Colonic mucosa (tissue), 4 donors: ENCODE data around the gene WFDC10B. TPM values are rescaled to one million over a fixed set of nuclear protein-coding genes. Genes with fewer than 3 reads are reported as not detected.
"Not testable (repeated sequence)": the region's sequence is repeated elsewhere in the genome, so short reads cannot be mapped to it uniquely, and the experiment has no call there.

Experiments
- DNase-seq: peaks from one replicate; pipeline ENCODE4 v3.0.0-alpha.2; 2020
- H3K27ac ChIP-seq: fragments of 200-600 bp; one replicate; pipeline ENCODE4 v1.8.0; 2021
- H3K27me3 ChIP-seq: fragments of 200-600 bp; one replicate; pipeline ENCODE4 v1.8.0; 2021
- H3K36me3 ChIP-seq: fragments of 200-600 bp; one replicate; pipeline ENCODE4 v1.8.0; 2021
- H3K4me1 ChIP-seq: fragments of 200-600 bp; one replicate; pipeline ENCODE4 v1.8.0; 2021; ENCODE audit warnings: mild to moderate bottlenecking
- H3K4me3 ChIP-seq: fragments of 200-600 bp; one replicate; pipeline ENCODE4 v1.8.0; 2021
- H3K9ac ChIP-seq, 2 donors: one replicate each; pipeline ENCODE4 v1.7.0; 2013; ENCODE audit warnings: control low read depth in 2 of 2, low read depth in 2 of 2, low read length in 2 of 2
- H3K9me3 ChIP-seq: fragments of 200-600 bp; one replicate; pipeline ENCODE4 v1.8.0; 2021
- CTCF ChIP-seq: fragments of 200-600 bp; IDR thresholded peaks from one replicate; pipeline ENCODE4 v1.8.0; 2022; ENCODE audit warnings: antibody characterized with exemption, mild to moderate bottlenecking
- intact Hi-C: fragments of 100-400 bp; cut with DNase I; formaldehyde crosslinking; loops from one replicate; pipeline ENCODE4 v1.14.1; 2022
- total RNA-seq, 2 donors: library from RNA; stranded (reverse); fragmentation: NEBNext Ultra II Directional in 1 of 2; extraction: Animal tissue kit (Norgen Biotek cat#: 25700) in 1 of 2; gene quantifications; one replicate each; pipeline ENCODE4 v1.2.1, GENCODE V29; 2021
- donor health status: healthy.
- donor health status: DM: no; HTN: no; CAD: no.
- donor health status: DM: no; HTN: no; CAD: no.

The WFDC10B gene
- total RNA-seq, 2 donors from 2014 or later: not detected

GRCh38 chr20:45735988-45736387 is 31.2 kb upstream of the WFDC10B start:
- no peak overlapping the region for H3K4me3 ChIP-seq
- H3K9me3 ChIP-seq: no peaks in the 10 kb centered on the region
- intact Hi-C loops: no loop called here
- no peaks in the 10 kb centered on the region for H3K36me3 ChIP-seq
- no peak for TF ChIP-seq CTCF
- no peaks in the 10 kb centered on the region for H3K27me3 ChIP-seq
- DNase-seq: no peak
- H3K27ac ChIP-seq: no peak overlapping the region
- no peak overlapping the region for H3K9ac ChIP-seq
- no peaks in the 10 kb centered on the region for H3K4me1 ChIP-seq

- DNase-seq: no peak
- Histone ChIP-seq H3K36me3 (no peaks in the 10 kb centered on the region), H3K27me3 (no peaks in the 10 kb centered on the region), H3K4me1 (no peaks in the 10 kb centered on the region), H3K4me3 (no peak overlapping the region), H3K9ac (no peak overlapping the region), H3K27ac (no peak overlapping the region), H3K9me3 (no peaks in the 10 kb centered on the region)
- no peak for TF ChIP-seq CTCF
- intact Hi-C loops: no loop called here
Observed at GRCh38 chr20:45735552-45735951, 30.7 kb upstream of the WFDC10B start.

- no peak for DNase-seq
- Histone ChIP-seq H3K9me3 (no peaks in the 10 kb centered on the region), H3K27me3 (no peaks in the 10 kb centered on the region), H3K36me3 (no peaks in the 10 kb centered on the region), H3K4me1 (no peaks in the 10 kb centered on the region), H3K27ac (no peak overlapping the region), H3K9ac (no peak overlapping the region), H3K4me3 (no peak overlapping the region)
- no peak for TF ChIP-seq CTCF
- intact Hi-C loops: no loop called here
Observed at GRCh38 chr20:45732199-45732598, 27.4 kb upstream of the WFDC10B start.

GRCh38 chr20:45727044-45727443 is 22.2 kb upstream of the WFDC10B start:
- Histone ChIP-seq H3K9ac (no peak overlapping the region), H3K4me1 (no peaks in the 10 kb centered on the region), H3K27ac (no peak overlapping the region), H3K27me3 (no peaks in the 10 kb centered on the region), H3K36me3 (no peaks in the 10 kb centered on the region), H3K9me3 (no peaks in the 10 kb centered on the region), H3K4me3 (no peak overlapping the region)
- no peak for TF ChIP-seq CTCF
- intact Hi-C loops: no loop called here
- DNase-seq: no peak

- intact Hi-C loops: no loop called here
- H3K27me3 ChIP-seq: no peaks in the 10 kb centered on the region
- no peak overlapping the region for H3K9ac ChIP-seq
- H3K9me3 ChIP-seq: no peaks in the 10 kb centered on the region
- no peaks in the 10 kb centered on the region for H3K36me3 ChIP-seq
- TF ChIP-seq CTCF: no peak
- no peaks in the 10 kb centered on the region for H3K4me1 ChIP-seq
- no peak overlapping the region for H3K27ac ChIP-seq
- DNase-seq: no peak
- H3K4me3 ChIP-seq: no peak overlapping the region
Observed at GRCh38 chr20:45725134-45725533, 20.3 kb upstream of the WFDC10B start.

GRCh38 chr20:45722047-45722446 is 17.2 kb upstream of the WFDC10B start, which contains the start of gene SPINT4:
Gene SPINT4 (plus strand): TSS chr20:45722347. CDS start chr20:45722368, 21 bp downstream.
- Histone ChIP-seq H3K9me3 (no peaks in the 10 kb centered on the region), H3K4me1 (no peaks in the 10 kb centered on the region), H3K4me3 (no peak within 1 kb of the TSS), H3K9ac (no peak within 1 kb of the TSS), H3K36me3 (no peaks in the 10 kb centered on the region), H3K27ac (no peak within 1 kb of the TSS), H3K27me3 (no peaks in the 10 kb centered on the region)
- intact Hi-C loops: no loop called here
- TF ChIP-seq CTCF: no peak
- DNase-seq: no peak

GRCh38 chr20:45716141-45716688 is 11.4 kb upstream of the WFDC10B start:
- H3K4me3 ChIP-seq, H3K9me3 ChIP-seq, DNase-seq, H3K27me3 ChIP-seq, H3K4me1 ChIP-seq, H3K27ac ChIP-seq, intact Hi-C loops, H3K36me3 ChIP-seq, H3K9ac ChIP-seq: not testable (repeated sequence)
